ENCODE measurements around the gene RNF213.

RNF213 gene

GRCh38 chr17:80444644-80444979 is 184.0 kb downstream of the RNF213 start:
- no peak overlapping the region for H3K27ac ChIP-seq (ENCODE audit: low read depth, low read length, poor library complexity, severe bottlenecking)
- H3K9me3 ChIP-seq (ENCODE audit: low read length): no peaks in the 10 kb centered on the region
- no peaks in the 10 kb centered on the region; the same call in 1 of the 2 replicates for H3K27me3 ChIP-seq (ENCODE audit: insufficient read depth, low read length)
- no peaks in the 10 kb centered on the region for H3K36me3 ChIP-seq (ENCODE audit: insufficient read depth, low read length)
- no peaks in the 10 kb centered on the region for H3K79me2 ChIP-seq (ENCODE audit: insufficient read depth, low read length)
- no peak overlapping the region for H2AFZ ChIP-seq (ENCODE audit: low read length)
- H3K4me2 ChIP-seq (ENCODE audit: low read length): no peak overlapping the region
- H4K20me1 ChIP-seq (ENCODE audit: insufficient read depth, low read length): no peaks in the 10 kb centered on the region
- H3K4me1 ChIP-seq (ENCODE audit: insufficient read depth, low read length, severe bottlenecking): no peaks in the 10 kb centered on the region
- no peaks in the 10 kb centered on the region for H3K9me2 ChIP-seq (ENCODE audit: low read depth, low read length)
- TF ChIP-seq CTCF (IDR thresholded peaks at IDR 0.05; ENCODE audit: low read length) (no peak), EZH2 (IDR thresholded peaks at IDR 0.05; ENCODE audit: borderline replicate concordance, low read length) (no peak)
- H3F3A ChIP-seq (ENCODE audit: insufficient read depth, low read length): no peaks in the 10 kb centered on the region
- no peak overlapping the region for H3K4me3 ChIP-seq (ENCODE audit: low read depth, low read length, poor library complexity, severe bottlenecking)
- H3K9ac ChIP-seq (ENCODE audit: low read length): no peak overlapping the region

GRCh38 chr17:80445007-80445725 is 184.5 kb downstream of the RNF213 start:
- no peaks in the 10 kb centered on the region for H3K79me2 ChIP-seq (ENCODE audit: insufficient read depth, low read length)
- H4K20me1 ChIP-seq (ENCODE audit: insufficient read depth, low read length): no peaks in the 10 kb centered on the region
- H3K27ac ChIP-seq (ENCODE audit: low read depth, low read length, poor library complexity, severe bottlenecking): no peak overlapping the region
- H3K27me3 ChIP-seq (ENCODE audit: insufficient read depth, low read length): no peaks in the 10 kb centered on the region; the same call in 1 of the 2 replicates
- H3K9me2 ChIP-seq (ENCODE audit: low read depth, low read length): no peaks in the 10 kb centered on the region
- H2AFZ ChIP-seq (ENCODE audit: low read length): no peak overlapping the region
- no peaks in the 10 kb centered on the region for H3K4me1 ChIP-seq (ENCODE audit: insufficient read depth, low read length, severe bottlenecking)
- no peak for TF ChIP-seq EZH2 (IDR thresholded peaks at IDR 0.05; ENCODE audit: borderline replicate concordance, low read length)
- no peak for TF ChIP-seq CTCF (IDR thresholded peaks at IDR 0.05; ENCODE audit: low read length)
- H3K9ac ChIP-seq (ENCODE audit: low read length): no peak overlapping the region
- no peak overlapping the region for H3K4me2 ChIP-seq (ENCODE audit: low read length)
- H3K9me3 ChIP-seq (ENCODE audit: low read length): no peaks in the 10 kb centered on the region
- H3F3A ChIP-seq (ENCODE audit: insufficient read depth, low read length): no peaks in the 10 kb centered on the region
- H3K36me3 ChIP-seq (ENCODE audit: insufficient read depth, low read length): no peaks in the 10 kb centered on the region
- H3K4me3 ChIP-seq (ENCODE audit: low read depth, low read length, poor library complexity, severe bottlenecking): no peak overlapping the region

DNA sequence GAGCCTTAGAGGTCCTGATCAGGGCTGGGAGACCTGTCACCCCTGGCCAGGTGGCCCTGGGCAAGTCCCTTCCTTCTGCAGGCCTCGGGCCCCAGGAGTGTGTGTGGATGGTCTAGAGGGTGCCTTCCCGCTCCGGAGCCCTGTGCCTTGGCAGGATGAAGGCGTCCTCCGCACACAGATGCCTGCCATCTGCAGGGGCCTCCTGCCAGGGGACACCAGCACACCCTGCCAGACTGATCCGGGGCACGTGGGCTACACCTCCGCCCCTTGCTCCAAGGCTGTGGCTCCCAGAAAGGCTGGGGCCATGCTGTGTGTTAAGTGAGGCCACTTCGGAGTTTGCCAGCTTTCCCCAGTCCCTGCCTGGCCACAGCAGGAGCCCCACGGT is 185.1 kb downstream of the RNF213 start:
- Histone ChIP-seq H4K20me1 (ENCODE audit: insufficient read depth, low read length) (no peaks in the 10 kb centered on the region), H3K4me3 (ENCODE audit: low read depth, low read length, poor library complexity, severe bottlenecking) (no peak overlapping the region), H3K9ac (ENCODE audit: low read length) (no peak overlapping the region), H2AFZ (ENCODE audit: low read length) (no peak overlapping the region), H3F3A (ENCODE audit: insufficient read depth, low read length) (no peaks in the 10 kb centered on the region), H3K4me2 (ENCODE audit: low read length) (no peak overlapping the region), H3K79me2 (ENCODE audit: insufficient read depth, low read length) (no peaks in the 10 kb centered on the region), H3K36me3 (ENCODE audit: insufficient read depth, low read length) (no peaks in the 10 kb centered on the region), H3K27me3 (ENCODE audit: insufficient read depth, low read length) (no peaks in the 10 kb centered on the region; the same call in 1 of the 2 replicates), H3K4me1 (ENCODE audit: insufficient read depth, low read length, severe bottlenecking) (no peaks in the 10 kb centered on the region), H3K27ac (ENCODE audit: low read depth, low read length, poor library complexity, severe bottlenecking) (no peak overlapping the region), H3K9me2 (ENCODE audit: low read depth, low read length) (no peaks in the 10 kb centered on the region), H3K9me3 (ENCODE audit: low read length) (no peaks in the 10 kb centered on the region)
- TF ChIP-seq EZH2 (IDR thresholded peaks at IDR 0.05; ENCODE audit: borderline replicate concordance, low read length) (no peak), CTCF (IDR thresholded peaks at IDR 0.05; ENCODE audit: low read length) (no peak)
